H1 (cell line): Measurements from ENCODE around the gene TMBIM4. TPM values are rescaled to one million over a fixed set of nuclear protein-coding genes. Genes with fewer than 3 reads are reported as not detected.

ENCODE experiments used
- CTCF ChIA-PET: fragments of 300-600 bp; sonication (Branson Sonifier 250); formaldehyde crosslinking; loops from one replicate; lab custom pipeline; 2021; ENCODE audit not compliant: partially characterized antibody; lab: Charles Lee
- POLR2A ChIA-PET: fragments of 300-600 bp; sonication (Branson Sonifier 250); formaldehyde crosslinking; loops from one replicate; lab custom pipeline; 2021; ENCODE audit warnings: inconsistent platforms; ENCODE audit not compliant: partially characterized antibody; lab: Charles Lee
- DNase-seq, 2 experiments: peaks; one replicate each; pipeline versions ENCODE4 v3.0.0 to v3.0.0-alpha.2; 2010 to 2022; ENCODE audit warnings: low spot score in 2 of 2, low read depth in 1 of 2, mixed read lengths in 1 of 2
- FAIRE-seq: peaks from 2 replicates; lab custom pipeline; 2011; peaks lifted over from hg19 to GRCh38; lab: Jason Lieb, UNC
- H2AFZ ChIP-seq: 2 replicates; pipeline ENCODE4 v1.8.1; 2012; ENCODE audit warnings: low read length, inconsistent platforms
- H2AK5ac ChIP-seq: 2 replicates; pipeline ENCODE4 v1.6.1; 2013; ENCODE audit warnings: low read depth, low read length
- H2BK120ac ChIP-seq: replicated peaks from 2 replicates; pipeline ENCODE3; 2013; ENCODE audit warnings: low read depth, low read length, inconsistent platforms
- H2BK12ac ChIP-seq: 2 replicates; pipeline ENCODE4 v1.6.1; 2013; ENCODE audit warnings: low read depth, low read length
- H2BK15ac ChIP-seq: 2 replicates; pipeline ENCODE4 v1.6.1; 2013; ENCODE audit warnings: low read length
- H2BK20ac ChIP-seq: 2 replicates; pipeline ENCODE4 v1.6.1; 2013; ENCODE audit warnings: low read length
- H2BK5ac ChIP-seq: 2 replicates; pipeline ENCODE4 v1.6.1; 2013; ENCODE audit warnings: low read depth, low read length
- H3K14ac ChIP-seq: 2 replicates; pipeline ENCODE4 v1.6.1; 2013; ENCODE audit warnings: inconsistent platforms; ENCODE audit not compliant: insufficient read length
- H3K18ac ChIP-seq: 2 replicates; pipeline ENCODE4 v1.6.1; 2013; ENCODE audit warnings: low read length; ENCODE audit errors: extremely low read depth
- H3K23ac ChIP-seq: 2 replicates; pipeline ENCODE4 v1.6.1; 2013; ENCODE audit warnings: inconsistent platforms; ENCODE audit not compliant: insufficient read length
- H3K23me2 ChIP-seq: 2 replicates; pipeline ENCODE4 v1.6.1; 2013; ENCODE audit warnings: low read depth, low read length
- H3K27ac ChIP-seq: 2 replicates; pipeline ENCODE4 v1.6.1; 2011; ENCODE audit warnings: low read depth, low read length, inconsistent platforms
- H3K27me3 ChIP-seq, 4 experiments: replicated peaks in 1 of 4; 1 replicate in 1 of 4; 2 replicates in 3 of 4; pipeline versions ENCODE4 v1.6.1 to v1.8.1; 2011 to 2013; ENCODE audit warnings: low read length in 3 of 4, mild to moderate bottlenecking in 3 of 4, inconsistent platforms in 2 of 4, mixed read lengths in 2 of 4, moderate library complexity in 1 of 4; ENCODE audit not compliant: control insufficient read depth in 3 of 4, insufficient read depth in 3 of 4; ENCODE audit errors: extremely low read depth in 1 of 4
- H3K36me3 ChIP-seq, 4 experiments: 2 replicates each; pipeline versions ENCODE4 v1.6.1 to v1.8.1; 2011 to 2013; ENCODE audit warnings: mild to moderate bottlenecking in 4 of 4, low read length in 3 of 4, moderate library complexity in 2 of 4, control low read depth in 1 of 4, inconsistent platforms in 1 of 4; ENCODE audit not compliant: insufficient read depth in 4 of 4, control insufficient read depth in 2 of 4
- H3K4ac ChIP-seq: replicated peaks from 2 replicates; pipeline ENCODE3; 2013; ENCODE audit warnings: low read length, low read depth, mixed read lengths, inconsistent platforms; ENCODE audit not compliant: insufficient read length
- H3K4me1 ChIP-seq, 4 experiments: replicated peaks in 1 of 4; 1 replicate in 1 of 4; 2 replicates in 3 of 4; pipeline versions ENCODE4 v1.6.1 to v1.8.1; 2011 to 2013; ENCODE audit warnings: low read length in 3 of 4, inconsistent platforms in 2 of 4, mixed read lengths in 1 of 4; ENCODE audit not compliant: insufficient read depth in 4 of 4, control insufficient read depth in 3 of 4
- H3K4me2 ChIP-seq, 2 experiments: 2 replicates each; pipeline versions ENCODE4 v1.6.1 to v1.8.1; 2011 to 2013; ENCODE audit warnings: low read depth in 2 of 2, low read length in 2 of 2, control low read depth in 1 of 2, inconsistent platforms in 1 of 2, mild to moderate bottlenecking in 1 of 2; ENCODE audit not compliant: insufficient read depth in 1 of 2
- H3K4me3 ChIP-seq, 4 experiments: fragments of 200-600, 300-600 bp in 1 of 4; sonication (generic), shearing (Covaris generic), sonication (Bioruptor Twin) in 1 of 4; 2 replicates each; pipeline versions ENCODE4 v1.5.1 to v1.8.1; 2011 to 2016; ENCODE audit warnings: low read length in 4 of 4, low read depth in 3 of 4, control low read depth in 2 of 4, inconsistent platforms in 2 of 4, mild to moderate bottlenecking in 2 of 4, mixed read lengths in 1 of 4, moderate library complexity in 1 of 4; ENCODE audit not compliant: insufficient read depth in 2 of 4; ENCODE audit errors: extremely low read depth in 1 of 4
- H3K56ac ChIP-seq: replicated peaks from 2 replicates; pipeline ENCODE3; 2013; ENCODE audit warnings: low read depth, mild to moderate bottlenecking, mixed read lengths, low read length, inconsistent platforms; ENCODE audit not compliant: insufficient read length
- H3K79me1 ChIP-seq: 2 replicates; pipeline ENCODE4 v1.6.1; 2013; ENCODE audit warnings: low read depth, low read length, control low read depth
- H3K79me2 ChIP-seq, 2 experiments: 2 replicates each; pipeline versions ENCODE4 v1.6.1 to v1.8.1; 2012 to 2013; ENCODE audit warnings: low read length in 2 of 2, mild to moderate bottlenecking in 2 of 2, inconsistent platforms in 1 of 2; ENCODE audit not compliant: insufficient read depth in 2 of 2, control insufficient read depth in 1 of 2
- H3K9ac ChIP-seq, 4 experiments: replicated peaks in 1 of 4; 1 replicate in 1 of 4; 2 replicates in 3 of 4; pipeline versions ENCODE4 v1.6.1 to v1.8.1; 2011 to 2013; ENCODE audit warnings: low read depth in 3 of 4, low read length in 3 of 4, control low read depth in 2 of 4, mild to moderate bottlenecking in 2 of 4, moderate library complexity in 2 of 4, inconsistent platforms in 1 of 4; ENCODE audit errors: extremely low read depth in 1 of 4
- H3K9me3 ChIP-seq, 2 experiments: 2 replicates each; pipeline versions ENCODE4 v1.6.1 to v1.8.1; 2012 to 2013; ENCODE audit warnings: mild to moderate bottlenecking in 2 of 2, moderate library complexity in 2 of 2, control low read depth in 1 of 2, inconsistent platforms in 1 of 2, low read depth in 1 of 2, low read length in 1 of 2, mixed read lengths in 1 of 2; ENCODE audit not compliant: insufficient read depth in 2 of 2
- H4K20me1 ChIP-seq, 2 experiments: replicated peaks in 1 of 2; 2 replicates each; pipeline versions ENCODE3 to v1.8.1; 2011 to 2013; ENCODE audit warnings: inconsistent platforms in 2 of 2, low read length in 2 of 2, mild to moderate bottlenecking in 1 of 2; ENCODE audit not compliant: insufficient read depth in 2 of 2, control insufficient read depth in 1 of 2
- H4K5ac ChIP-seq: 2 replicates; pipeline ENCODE4 v1.6.1; 2013; ENCODE audit warnings: low read length, low read depth, mixed read lengths, inconsistent platforms; ENCODE audit not compliant: insufficient read length
- H4K8ac ChIP-seq: 2 replicates; pipeline ENCODE4 v1.8.0; 2013; ENCODE audit warnings: mild to moderate bottlenecking, moderate library complexity, low read length, inconsistent platforms; ENCODE audit not compliant: insufficient read depth; ENCODE audit errors: extremely low read depth
- H4K91ac ChIP-seq: replicated peaks from 2 replicates; pipeline ENCODE3; 2013; ENCODE audit warnings: low read length, mixed read lengths, inconsistent platforms; ENCODE audit not compliant: insufficient read length
- BACH1 ChIP-seq: IDR thresholded peaks from 2 replicates; pipeline ENCODE4 v1.6.1; 2012; ENCODE audit warnings: low read length, improper control_type of control experiment
- EGR1 ChIP-seq: IDR thresholded peaks from 2 replicates; pipeline ENCODE4 v1.6.1; 2011; ENCODE audit warnings: low read depth, low read length, borderline replicate concordance
- HDAC6 ChIP-seq: IDR thresholded peaks from one replicate; pipeline ENCODE4 v1.7.1; 2012; ENCODE audit warnings: low read depth, mild to moderate bottlenecking, inconsistent platforms, low read length, moderate library complexity
- KDM1A ChIP-seq: fragments of 200-600, 300-600 bp; sonication (generic); IDR thresholded peaks from 2 replicates; pipeline ENCODE4 v1.7.1; 2016; ENCODE audit warnings: mild to moderate bottlenecking, low read length, borderline replicate concordance
- KDM4A ChIP-seq: IDR thresholded peaks from one replicate; pipeline ENCODE4 v1.7.1; 2012; ENCODE audit warnings: low read depth, mild to moderate bottlenecking, moderate library complexity, low read length, inconsistent platforms; ENCODE audit not compliant: severe bottlenecking
- NANOG ChIP-seq: IDR thresholded peaks from 2 replicates; pipeline ENCODE4 v1.6.1; 2011; ENCODE audit warnings: low read length, low read depth, mild to moderate bottlenecking, inconsistent platforms; ENCODE audit not compliant: insufficient read depth, poor library complexity, severe bottlenecking
- RXRA ChIP-seq: IDR thresholded peaks from 2 replicates; pipeline ENCODE4 v1.6.1; 2011; ENCODE audit warnings: low read depth, mild to moderate bottlenecking, low read length, moderate library complexity; ENCODE audit not compliant: insufficient read depth
- SIX5 ChIP-seq: IDR thresholded peaks from 2 replicates; pipeline ENCODE4 v1.6.1; 2011; ENCODE audit warnings: mild to moderate bottlenecking, low read depth, low read length
- SP4 ChIP-seq: IDR thresholded peaks from 2 replicates; pipeline ENCODE4 v1.6.1; 2012; ENCODE audit warnings: low read length, inconsistent platforms
- SUZ12 ChIP-seq: fragments of 200-600 bp; sonication (generic); IDR thresholded peaks from 2 replicates; pipeline ENCODE4 v1.6.1; 2012; ENCODE audit warnings: mild to moderate bottlenecking, inconsistent platforms, low read length, moderate library complexity, mixed read lengths
- TBP ChIP-seq: IDR thresholded peaks from 2 replicates; pipeline ENCODE4 v1.6.1; 2011; ENCODE audit warnings: low read depth, low read length, improper control_type of control experiment
- WGBS, 2 experiments: shearing (Covaris generic) in 1 of 2; methylation state at CpG; one replicate each; pipeline versions ENCODE4 v1.1.6 to v1.1.7; 2013 to 2015; ENCODE audit warnings: low lambda C conversion rate in 2 of 2, mixed read lengths in 2 of 2, inconsistent platforms in 1 of 2, low coverage in 1 of 2, missing lambda C conversion rate in 1 of 2; ENCODE audit not compliant: insufficient replicate concordance in 2 of 2, insufficient coverage in 1 of 2, insufficient read length in 1 of 2; ENCODE audit errors: extremely low coverage in 1 of 2, missing lambda C conversion rate in 1 of 2; 5-methylcytosine and 5-hydroxymethylcytosine counted together
- polyA plus RNA-seq, 7 experiments: library from polyadenylated mRNA; depleted of rRNA in 3 of 7; stranded (reverse) in 5 of 7; unstranded in 2 of 7; fragments of >200 nt in 5 of 7; fragments of 200-250 nt in 2 of 7; gene quantifications; 1 replicate in 5 of 7; 2 replicates in 1 of 7; 4 replicates in 1 of 7; pipeline versions ENCODE4 v1.2.1 to v1.2.3, GENCODE V29; 2011 to 2013; ENCODE audit warnings: missing spikeins in 2 of 7, mixed read lengths in 2 of 7
- total RNA-seq: library from RNA; stranded (reverse); fragmentation: NEBNext Ultra II Directional; extraction: Animal tissue kit (Norgen Biotek cat#: 25700); gene quantifications from 2 replicates; pipeline ENCODE4 v1.2.1, GENCODE V29; 2021
- TF ChIP-seq, protein P1 (sequence below): IDR thresholded peaks from 2 replicates; pipeline ENCODE4 v1.6.1; 2012; ENCODE audit warnings: inconsistent platforms
- TF ChIP-seq, protein P2 (sequence below): IDR thresholded peaks from 2 replicates; pipeline ENCODE4 v1.6.1; 2011; ENCODE audit warnings: low read length, improper control_type of control experiment

Gene TMBIM4
- total and polyA plus RNA-seq, 2 of the 8 experiments (the other 6 are each of a cell fraction or from before 2014, with no cell fraction given) = 12.8 to 46.6 TPM

DNA sequence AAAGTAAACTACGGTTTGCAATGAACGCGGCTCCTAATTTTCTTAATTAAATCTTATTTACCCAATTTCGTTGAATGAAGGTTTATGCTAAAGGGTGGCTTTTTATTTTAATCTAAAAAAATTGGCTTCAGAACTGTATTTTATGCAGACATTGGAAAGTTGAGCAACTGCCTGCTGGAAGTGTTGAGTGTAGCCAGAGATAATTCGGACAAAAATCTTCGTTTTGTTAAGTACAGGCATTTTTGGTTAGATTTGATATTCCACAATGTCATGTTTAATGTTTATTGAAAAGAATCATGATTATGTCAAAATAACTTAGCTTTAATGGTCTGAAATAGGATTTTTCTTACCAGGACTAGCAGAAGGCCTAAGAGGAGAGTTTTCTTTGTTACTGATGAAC lies 20.1 kb upstream of the TMBIM4 start:
- no peak overlapping the region for H3K27ac ChIP-seq
- no peak overlapping the region for H2AFZ ChIP-seq
- H2AK5ac ChIP-seq = no peak overlapping the region
- no peaks in the 10 kb centered on the region for H3K79me1 ChIP-seq
- no peak overlapping the region for H3K56ac ChIP-seq
- no peak overlapping the region for H2BK20ac ChIP-seq
- no peaks in the 10 kb centered on the region for H3K36me3 ChIP-seq
- no peaks in the 10 kb centered on the region for H3K9me3 ChIP-seq
- no peak overlapping the region for H2BK120ac ChIP-seq
- DNase-seq = no peak
- H2BK15ac ChIP-seq = no peak overlapping the region
- no peak for FAIRE-seq
- no peak overlapping the region for H3K9ac ChIP-seq
- ChIA-PET POLR2A (no interaction called here), CTCF (interaction anchor here (1.0 to 2.1 kb wide), 2 partner anchors 45 to 219 kb away, joined by 3 to 4 read pairs; no protein-coding TSS in a partner anchor)
- H3K23ac ChIP-seq = no peak overlapping the region
- peaks cover 6% of the 10 kb centered on the region; the same call in 1 of the 2 replicates for H3K23me2 ChIP-seq
- peak overlapping the region; percentile 70 to 92; a peak in 1 of 4 replicates for H3K4me2 ChIP-seq
- no peak overlapping the region for H4K8ac ChIP-seq
- H3K14ac ChIP-seq = no peak overlapping the region
- peaks cover 9 to 29% (median 25%) of the 10 kb centered on the region in 4 experiments for H3K27me3 ChIP-seq
- H2BK5ac ChIP-seq = no peak overlapping the region
- 90% methylated on average over 6 of the region's 6 CpGs; no CpG with 5 or more reads in 1 of the 2 experiments for WGBS, 2 experiments
- H4K20me1 ChIP-seq = no peaks in the 10 kb centered on the region
- H2BK12ac ChIP-seq = no peak overlapping the region
- peak overlapping the region in 3 of 4 experiments; percentile 28 to 59 (median 50); a peak in 5 of 8 replicates for H3K4me3 ChIP-seq
- H4K91ac ChIP-seq = no peak overlapping the region
- peaks cover 0 to 4% (median 1%) of the 10 kb centered on the region in 4 experiments; a peak in 3 of 7 replicates for H3K4me1 ChIP-seq
- H3K18ac ChIP-seq = no peak overlapping the region
- H3K4ac ChIP-seq = no peak overlapping the region
- no peaks in the 10 kb centered on the region for H3K79me2 ChIP-seq
- H4K5ac ChIP-seq = no peak overlapping the region
- TF ChIP-seq BACH1 = no peak
- no peak for TF ChIP-seq EGR1
- TF ChIP-seq KDM4A = no peak
- no peak for TF ChIP-seq SIX5
- no peak for TF ChIP-seq RXRA
- no peak for TF ChIP-seq NANOG
- TF ChIP-seq TBP = no peak
- TF ChIP-seq, protein P1, sequence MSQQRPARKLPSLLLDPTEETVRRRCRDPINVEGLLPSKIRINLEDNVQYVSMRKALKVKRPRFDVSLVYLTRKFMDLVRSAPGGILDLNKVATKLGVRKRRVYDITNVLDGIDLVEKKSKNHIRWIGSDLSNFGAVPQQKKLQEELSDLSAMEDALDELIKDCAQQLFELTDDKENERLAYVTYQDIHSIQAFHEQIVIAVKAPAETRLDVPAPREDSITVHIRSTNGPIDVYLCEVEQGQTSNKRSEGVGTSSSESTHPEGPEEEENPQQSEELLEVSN = no peak
- no peak for TF ChIP-seq SUZ12
- TF ChIP-seq, protein P2, sequence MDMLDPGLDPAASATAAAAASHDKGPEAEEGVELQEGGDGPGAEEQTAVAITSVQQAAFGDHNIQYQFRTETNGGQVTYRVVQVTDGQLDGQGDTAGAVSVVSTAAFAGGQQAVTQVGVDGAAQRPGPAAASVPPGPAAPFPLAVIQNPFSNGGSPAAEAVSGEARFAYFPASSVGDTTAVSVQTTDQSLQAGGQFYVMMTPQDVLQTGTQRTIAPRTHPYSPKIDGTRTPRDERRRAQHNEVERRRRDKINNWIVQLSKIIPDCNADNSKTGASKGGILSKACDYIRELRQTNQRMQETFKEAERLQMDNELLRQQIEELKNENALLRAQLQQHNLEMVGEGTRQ = no peak
- no peak for TF ChIP-seq KDM1A
- TF ChIP-seq SP4 = no peak
- no peak for TF ChIP-seq HDAC6
